ENCODE data around the gene TESK2. TPM values are rescaled to one million over a fixed set of nuclear protein-coding genes. Genes with fewer than 3 reads are reported as not detected.
"Not testable (repeated sequence)": the region's sequence is repeated elsewhere in the genome, so short reads cannot be mapped to it uniquely, and the experiment has no call there.

Gene TESK2
- total RNA-seq, 1 experiment from 2014 or later, result 5.0 TPM

- TF ChIP-seq ZFX (IDR thresholded peaks at IDR 0.05) (peak; percentile 65; the same call in 1 of the 2 replicates), SRF (IDR thresholded peaks at IDR 0.05; ENCODE audit: low read depth) (no peak; the same call in 1 of the 2 replicates), RAD21 (IDR thresholded peaks at IDR 0.05; ENCODE audit: low read depth) (no peak), TCF7L2 (IDR thresholded peaks at IDR 0.05; ENCODE audit: borderline replicate concordance, extremely low read depth, insufficient read depth, insufficient read length) (no peak)
These were observed 30.7 kb upstream of the TESK2 start, which contains the start of gene PRDX1 (continued) for GRCh38 chr1:45521413-45522323.

DNA sequence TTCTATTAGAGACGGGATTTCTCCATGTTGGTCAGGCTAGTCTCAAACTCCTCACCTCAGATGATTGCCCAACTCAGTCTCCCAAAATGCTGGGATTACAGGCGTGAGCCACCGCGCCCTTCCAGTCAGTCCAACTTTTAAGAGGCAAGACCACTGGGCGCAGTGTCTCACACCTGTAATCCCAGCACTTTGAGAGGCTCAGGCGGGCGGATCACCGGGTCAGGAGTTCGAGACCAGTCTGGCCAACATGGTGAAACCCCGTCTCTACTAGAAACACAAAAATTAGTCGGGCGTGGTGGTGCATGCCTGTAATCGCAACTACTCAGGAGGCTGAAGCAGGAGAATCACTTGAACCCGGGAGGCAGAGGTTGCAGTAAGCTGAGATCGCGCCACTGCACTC, 28.8 kb upstream of the TESK2 start:
- H4K20me1 ChIP-seq (ENCODE audit: insufficient read depth), result peaks cover 28% of the 10 kb centered on the region; the same call in 1 of the 2 replicates
- CTCF ChIA-PET; DNase-seq (ENCODE audit: low read depth, low spot score); RAD21 ChIA-PET (ENCODE audit: low non-redundant PET in 1 of 2, low total read pairs in 2 of 2, uncharacterized antibody in 2 of 2, unreplicated experiment in 2 of 2); ATAC-seq; H3K27me3 ChIP-seq (ENCODE audit: insufficient read depth, low read length); H3K9me3 ChIP-seq (ENCODE audit: control insufficient read depth in 1 of 2, insufficient read depth in 1 of 2, low read depth in 1 of 2, low read length in 2 of 2); BruUV-seq (replicated peaks); H3K9me2 ChIP-seq (ENCODE audit: insufficient read depth); H3K9ac ChIP-seq (ENCODE audit: low read length); H3K27ac ChIP-seq (ENCODE audit: low read depth, low read length); H2AFZ ChIP-seq (ENCODE audit: low read depth, low read length, poor library complexity, severe bottlenecking): not testable (repeated sequence)
- H3K79me2 ChIP-seq (ENCODE audit: insufficient read depth, low read length), result peaks cover 68% of the 10 kb centered on the region
- POLR2A ChIA-PET, result interaction anchor here (1.3 kb wide), 1 partner anchor 31 kb away, joined by 5 read pairs; the partner anchor contains the start of gene AKR1A1
- peaks cover 30 to 45% of the 10 kb centered on the region in 2 experiments for H3K36me3 ChIP-seq (ENCODE audit: control insufficient read depth in 1 of 2, insufficient read depth in 2 of 2, low read length in 2 of 2)
- H3K4me3 ChIP-seq (replicated peaks in 1 of 2; ENCODE audit: low read depth in 1 of 2, low read length in 2 of 2), result peak overlapping the region in 1 of 2 experiments; percentile 100; a peak in 1 of 4 replicates
- peaks cover 13 to 33% of the 10 kb centered on the region in 2 experiments; a peak in 3 of 4 replicates for H3K4me1 ChIP-seq (ENCODE audit: control insufficient read depth in 1 of 2, insufficient read depth in 2 of 2, low read length in 2 of 2)
- peak overlapping the region; percentile 90 for H3K4me2 ChIP-seq (ENCODE audit: low read length)
- intact Hi-C loops (cut with micrococcal nuclease), result loop anchor here (10.0 kb wide), 1 partner anchor 165 kb away; the partner anchor contains the start of genes GPBP1L1 and TMEM69

DNA sequence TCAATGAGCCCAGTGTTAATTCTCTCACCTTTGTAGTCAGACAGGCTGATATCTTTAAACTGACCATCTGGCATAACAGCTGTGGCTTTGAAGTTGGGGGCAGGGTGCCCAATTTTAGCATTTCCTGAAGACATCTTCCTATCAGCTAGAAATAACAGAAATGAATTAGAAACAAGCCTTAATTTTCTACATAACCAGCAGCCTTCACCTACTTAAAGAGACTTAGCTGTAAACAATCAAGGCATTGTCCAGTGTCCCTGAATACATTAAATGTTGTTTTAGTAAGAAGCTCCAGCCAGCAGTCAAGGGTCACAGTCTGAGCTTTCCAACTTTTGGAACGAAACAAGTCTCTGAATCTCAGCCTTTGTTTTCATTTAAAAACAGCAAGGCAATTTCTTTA, 27.9 kb upstream of the TESK2 start:
- intact Hi-C loops (cut with micrococcal nuclease), result no loop called here
- Histone ChIP-seq H3K79me2 (ENCODE audit: insufficient read depth, low read length) (peaks cover 77% of the 10 kb centered on the region), H4K20me1 (ENCODE audit: insufficient read depth) (peaks cover 28% of the 10 kb centered on the region; the same call in 1 of the 2 replicates)

GRCh38 chr1:45518366-45518765, 27.4 kb upstream of the TESK2 start:
- H3K27me3 ChIP-seq (ENCODE audit: insufficient read depth, low read length); H3K9me3 ChIP-seq (ENCODE audit: control insufficient read depth in 1 of 2, insufficient read depth in 1 of 2, low read depth in 1 of 2, low read length in 2 of 2); intact Hi-C loops (cut with micrococcal nuclease); H3K9ac ChIP-seq (ENCODE audit: low read length); DNase-seq (ENCODE audit: low read depth, low spot score); H3K4me3 ChIP-seq (replicated peaks in 1 of 2; ENCODE audit: low read depth in 1 of 2, low read length in 2 of 2); RAD21 ChIA-PET (ENCODE audit: low non-redundant PET in 1 of 2, low total read pairs in 2 of 2, uncharacterized antibody in 2 of 2, unreplicated experiment in 2 of 2); CTCF ChIA-PET; H3K4me2 ChIP-seq (ENCODE audit: low read length); BruUV-seq (replicated peaks); H3K9me2 ChIP-seq (ENCODE audit: insufficient read depth); ATAC-seq; H2AFZ ChIP-seq (ENCODE audit: low read depth, low read length, poor library complexity, severe bottlenecking); H3K27ac ChIP-seq (ENCODE audit: low read depth, low read length): not testable (repeated sequence)
- H3K79me2 ChIP-seq (ENCODE audit: insufficient read depth, low read length), result peaks cover 82% of the 10 kb centered on the region
- H3K36me3 ChIP-seq (ENCODE audit: control insufficient read depth in 1 of 2, insufficient read depth in 2 of 2, low read length in 2 of 2), result peaks cover 36 to 56% of the 10 kb centered on the region in 2 experiments
- POLR2A ChIA-PET, result interaction anchor here (0.6 to 1.2 kb wide), 4 partner anchors 8 to 189 kb away, joined by 3 to 8 read pairs (median 4); no protein-coding TSS in a partner anchor
- peaks cover 10 to 25% of the 10 kb centered on the region in 2 experiments; a peak in 3 of 4 replicates for H3K4me1 ChIP-seq (ENCODE audit: control insufficient read depth in 1 of 2, insufficient read depth in 2 of 2, low read length in 2 of 2)
- peaks cover 28% of the 10 kb centered on the region; the same call in 1 of the 2 replicates for H4K20me1 ChIP-seq (ENCODE audit: insufficient read depth)

More for the DNA sequence above, 27.9 kb upstream of the TESK2 start:
- Histone ChIP-seq H3K4me3 (replicated peaks in 1 of 2; ENCODE audit: low read depth in 1 of 2, low read length in 2 of 2) (no peak overlapping the region), H3K9me2 (ENCODE audit: insufficient read depth) (no peaks in the 10 kb centered on the region), H3K4me2 (ENCODE audit: low read length) (peak overlapping the region; percentile 90; the same call in 1 of the 2 replicates), H3K36me3 (ENCODE audit: control insufficient read depth in 1 of 2, insufficient read depth in 2 of 2, low read length in 2 of 2) (peaks cover 36 to 51% of the 10 kb centered on the region in 2 experiments), H3K9ac (ENCODE audit: low read length) (no peak overlapping the region), H3K27ac (ENCODE audit: low read depth, low read length) (no peak overlapping the region), H3K4me1 (ENCODE audit: control insufficient read depth in 1 of 2, insufficient read depth in 2 of 2, low read length in 2 of 2) (peaks cover 13 to 30% of the 10 kb centered on the region in 2 experiments; a peak in 3 of 4 replicates), H2AFZ (ENCODE audit: low read depth, low read length, poor library complexity, severe bottlenecking) (no peak overlapping the region), H3K27me3 (ENCODE audit: insufficient read depth, low read length) (no peaks in the 10 kb centered on the region), H3K9me3 (ENCODE audit: control insufficient read depth in 1 of 2, insufficient read depth in 1 of 2, low read depth in 1 of 2, low read length in 2 of 2) (no peaks in the 10 kb centered on the region)
- ATAC-seq (no peak), DNase-seq (ENCODE audit: low read depth, low spot score) (no peak)
- TSS peak; percentile 14 for BruUV-seq (replicated peaks)
- RAD21 ChIA-PET (ENCODE audit: low non-redundant PET in 1 of 2, low total read pairs in 2 of 2, uncharacterized antibody in 2 of 2, unreplicated experiment in 2 of 2), result no interaction called here
- POLR2A ChIA-PET, result interaction anchor here (1.1 to 1.3 kb wide), 3 partner anchors 8 to 39 kb away, joined by 3 to 5 read pairs (median 3); partner anchors contain the start of gene AKR1A1
- TF ChIP-seq SIN3A (IDR thresholded peaks at IDR 0.05; ENCODE audit: low read depth) (no peak), YY1 (IDR thresholded peaks at IDR 0.05; ENCODE audit: extremely low read depth, insufficient replicate concordance, low read depth, low read length) (no peak), ATF3 (IDR thresholded peaks at IDR 0.05) (no peak), SP1 (IDR thresholded peaks at IDR 0.05; ENCODE audit: low read depth) (no peak), JUND (IDR thresholded peaks at IDR 0.05) (no peak)
- CTCF ChIA-PET, result no interaction called here
